ENCODE results near the gene PODXL2.
"Not testable (repeated sequence)": the region's sequence is repeated elsewhere in the genome, so short reads cannot be mapped to it uniquely, and the experiment has no call there.

Gene PODXL2

GRCh38 chr3:127699416-127700300 is 70.7 kb downstream of the PODXL2 start:
- Mint-ChIP-seq H3K27me3 (no peaks in the 10 kb centered on the region), H3K4me1 (peaks cover 3% of the 10 kb centered on the region), H3K27ac (no peak overlapping the region), H3K9me3 (peaks cover 5% of the 10 kb centered on the region), H3K36me3 (ENCODE audit: low read depth) (peaks cover under 1% of the 10 kb centered on the region), H3K4me3 (no peak overlapping the region)
- no peak for DNase-seq
- ATAC-seq, result no peak

GRCh38 chr3:127700406-127700805 is 71.4 kb downstream of the PODXL2 start:
- ATAC-seq (no peak), DNase-seq (no peak)
- H3K4me1 Mint-ChIP-seq, result peaks cover 3% of the 10 kb centered on the region
- H3K27ac Mint-ChIP-seq, result no peak overlapping the region
- H3K27me3 Mint-ChIP-seq, result no peaks in the 10 kb centered on the region
- H3K36me3 Mint-ChIP-seq (ENCODE audit: low read depth), result peaks cover 4% of the 10 kb centered on the region
- no peak overlapping the region for H3K4me3 Mint-ChIP-seq
- H3K9me3 Mint-ChIP-seq, result peaks cover 5% of the 10 kb centered on the region

GRCh38 chr3:127701280-127701911 is 72.4 kb downstream of the PODXL2 start:
- Mint-ChIP-seq H3K27me3 (no peaks in the 10 kb centered on the region), H3K4me1 (peaks cover 3% of the 10 kb centered on the region), H3K27ac (no peak overlapping the region), H3K4me3 (no peak overlapping the region), H3K36me3 (ENCODE audit: low read depth) (peaks cover 4% of the 10 kb centered on the region), H3K9me3 (peaks cover 5% of the 10 kb centered on the region)
- DNase-seq (no peak), ATAC-seq (no peak)

- no peaks in the 10 kb centered on the region for H3K27me3 Mint-ChIP-seq
- H3K9me3 Mint-ChIP-seq, result peaks cover 5% of the 10 kb centered on the region
- no peak overlapping the region for H3K27ac Mint-ChIP-seq
- H3K36me3 Mint-ChIP-seq (ENCODE audit: low read depth), result peaks cover 4% of the 10 kb centered on the region
- ATAC-seq (no peak), DNase-seq (no peak)
- H3K4me1 Mint-ChIP-seq, result peaks cover 3% of the 10 kb centered on the region
- H3K4me3 Mint-ChIP-seq, result no peak overlapping the region
Measured at GRCh38 chr3:127702151-127702578, 73.2 kb downstream of the PODXL2 start.

GRCh38 chr3:127704840-127705239 is 75.9 kb downstream of the PODXL2 start:
- H3K4me1 Mint-ChIP-seq; H3K27me3 Mint-ChIP-seq; H3K36me3 Mint-ChIP-seq (ENCODE audit: low read depth); DNase-seq; H3K4me3 Mint-ChIP-seq; H3K27ac Mint-ChIP-seq; ATAC-seq; H3K9me3 Mint-ChIP-seq: not testable (repeated sequence)

- Mint-ChIP-seq H3K4me3 (no peak overlapping the region), H3K9me3 (peaks cover 5% of the 10 kb centered on the region), H3K27me3 (no peaks in the 10 kb centered on the region), H3K36me3 (ENCODE audit: low read depth) (peaks cover 4% of the 10 kb centered on the region), H3K27ac (no peak overlapping the region), H3K4me1 (no peaks in the 10 kb centered on the region)
- DNase-seq, result no peak
- no peak for ATAC-seq
Measured at GRCh38 chr3:127706312-127706711, 77.3 kb downstream of the PODXL2 start.

- ATAC-seq, result no peak
- Mint-ChIP-seq H3K36me3 (ENCODE audit: low read depth) (peaks cover 4% of the 10 kb centered on the region), H3K27me3 (no peaks in the 10 kb centered on the region), H3K9me3 (peaks cover 5% of the 10 kb centered on the region), H3K4me1 (no peaks in the 10 kb centered on the region), H3K4me3 (no peak overlapping the region), H3K27ac (no peak overlapping the region)
- no peak for DNase-seq
Measured at GRCh38 chr3:127706785-127707351, 77.9 kb downstream of the PODXL2 start.

GRCh38 chr3:127707851-127708411 is 78.9 kb downstream of the PODXL2 start:
- H3K27me3 Mint-ChIP-seq, result no peaks in the 10 kb centered on the region
- ATAC-seq (no peak), DNase-seq (no peak)
- no peak overlapping the region for H3K27ac Mint-ChIP-seq
- H3K4me3 Mint-ChIP-seq, result no peak overlapping the region
- H3K36me3 Mint-ChIP-seq (ENCODE audit: low read depth), result peaks cover 4% of the 10 kb centered on the region
- peaks cover 5% of the 10 kb centered on the region for H3K9me3 Mint-ChIP-seq
- no peaks in the 10 kb centered on the region for H3K4me1 Mint-ChIP-seq

- no peak overlapping the region for H3K27ac Mint-ChIP-seq
- no peaks in the 10 kb centered on the region for H3K4me1 Mint-ChIP-seq
- ATAC-seq, result no peak
- DNase-seq, result no peak
- peaks cover under 1% of the 10 kb centered on the region for H3K9me3 Mint-ChIP-seq
- H3K27me3 Mint-ChIP-seq, result no peaks in the 10 kb centered on the region
- H3K4me3 Mint-ChIP-seq, result no peak overlapping the region
- H3K36me3 Mint-ChIP-seq (ENCODE audit: low read depth), result peaks cover 4% of the 10 kb centered on the region
Measured at GRCh38 chr3:127708837-127709236, 79.9 kb downstream of the PODXL2 start.

GRCh38 chr3:127709320-127710060 is 80.5 kb downstream of the PODXL2 start:
- no peaks in the 10 kb centered on the region for H3K4me1 Mint-ChIP-seq
- no peaks in the 10 kb centered on the region for H3K27me3 Mint-ChIP-seq
- H3K4me3 Mint-ChIP-seq, result no peak overlapping the region
- no peaks in the 10 kb centered on the region for H3K9me3 Mint-ChIP-seq
- H3K27ac Mint-ChIP-seq, result no peak overlapping the region
- ATAC-seq (no peak), DNase-seq (no peak)
- peaks cover 4% of the 10 kb centered on the region for H3K36me3 Mint-ChIP-seq (ENCODE audit: low read depth)

GRCh38 chr3:127710155-127710941 is 81.4 kb downstream of the PODXL2 start:
- ATAC-seq (no peak), DNase-seq (no peak)
- Mint-ChIP-seq H3K27me3 (no peaks in the 10 kb centered on the region), H3K4me3 (no peak overlapping the region), H3K4me1 (no peaks in the 10 kb centered on the region), H3K36me3 (ENCODE audit: low read depth) (no peaks in the 10 kb centered on the region), H3K9me3 (no peaks in the 10 kb centered on the region), H3K27ac (no peak overlapping the region)

- ATAC-seq (no peak), DNase-seq (no peak)
- Mint-ChIP-seq H3K36me3 (ENCODE audit: low read depth) (no peaks in the 10 kb centered on the region), H3K27me3 (no peaks in the 10 kb centered on the region), H3K4me3 (no peak overlapping the region), H3K4me1 (no peaks in the 10 kb centered on the region), H3K9me3 (no peaks in the 10 kb centered on the region), H3K27ac (no peak overlapping the region)
Measured at GRCh38 chr3:127711021-127711695, 82.2 kb downstream of the PODXL2 start.

GRCh38 chr3:127711896-127712295 is 82.9 kb downstream of the PODXL2 start:
- Mint-ChIP-seq H3K4me1 (no peaks in the 10 kb centered on the region), H3K36me3 (ENCODE audit: low read depth) (no peaks in the 10 kb centered on the region), H3K4me3 (no peak overlapping the region), H3K27ac (no peak overlapping the region), H3K27me3 (no peaks in the 10 kb centered on the region), H3K9me3 (no peaks in the 10 kb centered on the region)
- DNase-seq (no peak), ATAC-seq (no peak)
